H9 (cell line): ENCODE results near the gene BAAT. TPM values are rescaled to one million over a fixed set of nuclear protein-coding genes. Genes with fewer than 3 reads are reported as not detected.

Experiments used
- DNase-seq: peaks from one replicate; pipeline ENCODE4 v3.0.0-alpha.2; 2017
- H2AFZ ChIP-seq: one replicate; pipeline ENCODE4 v1.6.1; 2013; ENCODE audit warnings: mild to moderate bottlenecking, low read length, control low read depth, moderate library complexity
- H2AK5ac ChIP-seq: 2 replicates; pipeline ENCODE4 v1.6.1; 2013; ENCODE audit warnings: low read length, control low read depth, mixed read lengths; ENCODE audit not compliant: insufficient read length
- H2BK120ac ChIP-seq: one replicate; pipeline ENCODE4 v1.6.1; 2013; ENCODE audit warnings: low read depth, mild to moderate bottlenecking, low read length, control low read depth, inconsistent platforms; ENCODE audit not compliant: poor library complexity, severe bottlenecking
- H2BK12ac ChIP-seq: 2 replicates; pipeline ENCODE4 v1.6.1; 2013; ENCODE audit warnings: low read length, control low read depth, mixed read lengths, low read depth; ENCODE audit not compliant: insufficient read length
- H2BK15ac ChIP-seq: 2 replicates; pipeline ENCODE4 v1.6.1; 2013; ENCODE audit warnings: low read depth, low read length, control low read depth
- H2BK20ac ChIP-seq: one replicate; pipeline ENCODE4 v1.6.1; 2013; ENCODE audit warnings: low read depth, mild to moderate bottlenecking, low read length, control low read depth, inconsistent platforms; ENCODE audit not compliant: poor library complexity, severe bottlenecking
- H2BK5ac ChIP-seq: 2 replicates; pipeline ENCODE4 v1.6.1; 2013; ENCODE audit warnings: low read length, control low read depth, mixed read lengths; ENCODE audit not compliant: insufficient read length
- H3K14ac ChIP-seq: 2 replicates; pipeline ENCODE4 v1.6.1; 2013; ENCODE audit warnings: low read length, control low read depth; ENCODE audit not compliant: insufficient read depth
- H3K18ac ChIP-seq: 2 replicates; pipeline ENCODE4 v1.6.1; 2013; ENCODE audit warnings: low read depth, mild to moderate bottlenecking, mixed read lengths, low read length, control low read depth; ENCODE audit not compliant: insufficient read length
- H3K23ac ChIP-seq: 2 replicates; pipeline ENCODE4 v1.6.1; 2013; ENCODE audit warnings: low read length, control low read depth, mixed read lengths, low read depth; ENCODE audit not compliant: insufficient read length
- H3K23me2 ChIP-seq: 2 replicates; pipeline ENCODE4 v1.6.1; 2013; ENCODE audit warnings: low read depth, mild to moderate bottlenecking, mixed read lengths, low read length, control low read depth; ENCODE audit not compliant: insufficient read length, poor library complexity, severe bottlenecking
- H3K27ac ChIP-seq: 2 replicates; pipeline ENCODE4 v1.5.1; 2013; ENCODE audit warnings: low read length, control low read depth, mixed read lengths, low read depth; ENCODE audit not compliant: insufficient read length
- H3K27me3 ChIP-seq: 2 replicates; pipeline ENCODE4 v1.6.1; 2013; ENCODE audit warnings: low read length, control low read depth, inconsistent platforms; ENCODE audit not compliant: insufficient read depth
- H3K4ac ChIP-seq: 2 replicates; pipeline ENCODE4 v1.6.1; 2013; ENCODE audit warnings: low read depth, mild to moderate bottlenecking, control low read depth, inconsistent platforms, low read length, moderate library complexity
- H3K4me1 ChIP-seq: 2 replicates; pipeline ENCODE4 v1.6.1; 2013; ENCODE audit warnings: low read length, control low read depth, inconsistent platforms; ENCODE audit not compliant: insufficient read depth
- H3K4me2 ChIP-seq: 2 replicates; pipeline ENCODE4 v1.6.1; 2013; ENCODE audit warnings: low read length, control low read depth, mixed read lengths; ENCODE audit not compliant: insufficient read length, insufficient read depth
- H3K56ac ChIP-seq: 2 replicates; pipeline ENCODE4 v1.6.1; 2013; ENCODE audit warnings: low read depth, mild to moderate bottlenecking, mixed read lengths, low read length, control low read depth; ENCODE audit not compliant: insufficient read length
- H3K79me1 ChIP-seq: 2 replicates; pipeline ENCODE4 v1.6.1; 2013; ENCODE audit warnings: low read depth, mild to moderate bottlenecking, moderate library complexity, low read length, control low read depth, inconsistent platforms; ENCODE audit not compliant: insufficient read depth, poor library complexity, severe bottlenecking
- H3K79me2 ChIP-seq: 2 replicates; pipeline ENCODE4 v1.6.1; 2013; ENCODE audit warnings: low read length, control low read depth, inconsistent platforms; ENCODE audit not compliant: insufficient read depth
- H3K9ac ChIP-seq: 2 replicates; pipeline ENCODE4 v1.6.1; 2013; ENCODE audit warnings: low read length, control low read depth, mixed read lengths; ENCODE audit not compliant: insufficient read length; ENCODE audit errors: extremely low read depth
- H3K9me3 ChIP-seq: one replicate; pipeline ENCODE4 v1.6.1; 2013; ENCODE audit warnings: low read depth, low read length, inconsistent platforms; ENCODE audit not compliant: control insufficient read depth
- H3T11ph ChIP-seq: one replicate; pipeline ENCODE4 v1.6.1; 2013; ENCODE audit warnings: mild to moderate bottlenecking, low read length, control low read depth, inconsistent platforms
- H4K20me1 ChIP-seq: one replicate; pipeline ENCODE4 v1.6.1; 2013; ENCODE audit not compliant: control insufficient read depth, insufficient read length, insufficient read depth
- H4K5ac ChIP-seq: 2 replicates; pipeline ENCODE4 v1.6.1; 2013; ENCODE audit warnings: low read depth, mild to moderate bottlenecking, mixed read lengths, low read length, control low read depth; ENCODE audit not compliant: insufficient read length
- H4K8ac ChIP-seq: replicated peaks from 2 replicates; pipeline ENCODE4 v1.6.1; 2013; ENCODE audit warnings: low read length, control low read depth, mixed read lengths, low read depth; ENCODE audit not compliant: insufficient read length
- H4K91ac ChIP-seq: 2 replicates; pipeline ENCODE4 v1.6.1; 2013; ENCODE audit warnings: low read depth, mild to moderate bottlenecking, moderate library complexity, mixed read lengths, low read length, control low read depth; ENCODE audit not compliant: insufficient read length
- H3K27ac Mint-ChIP-seq, 3 experiments: 2 replicates in 2 of 3; 3 replicates in 1 of 3; pipeline ENCODE4 v1.8.0; 2020 to 2021; ENCODE audit warnings: mixed read lengths in 3 of 3, mild to moderate bottlenecking in 1 of 3, moderate library complexity in 1 of 3
- H3K27me3 Mint-ChIP-seq: 2 replicates; pipeline ENCODE4 v1.8.0; 2021; ENCODE audit warnings: low read depth, mild to moderate bottlenecking, moderate library complexity, mixed read lengths
- H3K36me3 Mint-ChIP-seq, 3 experiments: 2 replicates in 2 of 3; 3 replicates in 1 of 3; pipeline ENCODE4 v1.8.0; 2020 to 2021; ENCODE audit warnings: low read depth in 3 of 3, mixed read lengths in 3 of 3; ENCODE audit not compliant: insufficient read depth in 1 of 3
- H3K4me1 Mint-ChIP-seq, 2 experiments: 2 replicates each; pipeline ENCODE4 v1.8.0; 2020; ENCODE audit warnings: mixed read lengths in 2 of 2
- H3K4me3 Mint-ChIP-seq, 2 experiments: 2 replicates in 1 of 2; 3 replicates in 1 of 2; pipeline ENCODE4 v1.8.0; 2020 to 2021; ENCODE audit warnings: mild to moderate bottlenecking in 2 of 2, mixed read lengths in 2 of 2, moderate library complexity in 1 of 2
- H3K9me3 Mint-ChIP-seq, 2 experiments: 2 replicates in 1 of 2; 3 replicates in 1 of 2; pipeline ENCODE4 v1.8.0; 2020; ENCODE audit warnings: mild to moderate bottlenecking in 2 of 2, mixed read lengths in 2 of 2, moderate library complexity in 1 of 2
- CTCF ChIP-seq: fragments of 200-600 bp; sonication (generic); conservative IDR thresholded peaks from 3 replicates; pipeline ENCODE4 v1.8.0; 2021; ENCODE audit warnings: antibody characterized with exemption, mild to moderate bottlenecking
- WGBS: extraction: QIAGEN DNeasy Blood & Tissue Kit; methylation state at CpG from one replicate; pipeline ENCODE4 v1.1.7; 2013; ENCODE audit warnings: missing lambda C conversion rate, low lambda C conversion rate, mixed read lengths; ENCODE audit not compliant: insufficient read length; ENCODE audit errors: extremely low coverage; 5-methylcytosine and 5-hydroxymethylcytosine counted together
- total RNA-seq: library from RNA; stranded (reverse); gene quantifications from 2 replicates; pipeline ENCODE4 v1.2.1, GENCODE V29; 2021

The BAAT gene
- total RNA-seq, 1 experiment from 2014 or later = 0.09 TPM

- H2BK12ac ChIP-seq = no peak overlapping the region
- Mint-ChIP-seq H3K36me3 (no peaks in the 10 kb centered on the region), H3K9me3 (peaks cover 0 to 4% of the 10 kb centered on the region in 2 experiments; a peak in 1 of 5 replicates), H3K4me3 (no peak overlapping the region), H3K4me1 (no peaks in the 10 kb centered on the region), H3K27me3 (no peaks in the 10 kb centered on the region), H3K27ac (peak overlapping the region in 1 of 3 experiments; percentile 25; a peak in 1 of 7 replicates)
- no peak overlapping the region for H4K8ac ChIP-seq
- no peak overlapping the region for H2BK5ac ChIP-seq
- H3K27me3 ChIP-seq = no peaks in the 10 kb centered on the region
- no peaks in the 10 kb centered on the region for H3K23me2 ChIP-seq
- no peak for TF ChIP-seq CTCF
- H4K20me1 ChIP-seq = no peaks in the 10 kb centered on the region
- H2AFZ ChIP-seq = no peak overlapping the region
- H3K4ac ChIP-seq = no peak overlapping the region
- no peaks in the 10 kb centered on the region for H3K9me3 ChIP-seq
- no peaks in the 10 kb centered on the region for H3K4me1 ChIP-seq
- H3K9ac ChIP-seq = no peak overlapping the region
- DNase-seq = no peak
- no peak overlapping the region for H4K5ac ChIP-seq
- H3K27ac ChIP-seq = no peak overlapping the region
- WGBS = no CpG with 5 or more reads among the region's 5 CpGs
- no peak overlapping the region for H3K18ac ChIP-seq
- no peak overlapping the region for H3K56ac ChIP-seq
- no peaks in the 10 kb centered on the region for H3K79me2 ChIP-seq
- H2AK5ac ChIP-seq = no peak overlapping the region
- no peaks in the 10 kb centered on the region for H3K79me1 ChIP-seq
- H3K4me2 ChIP-seq = no peak overlapping the region
- no peak overlapping the region for H2BK20ac ChIP-seq
- no peak overlapping the region for H3K23ac ChIP-seq
- no peak overlapping the region for H4K91ac ChIP-seq
- H3K14ac ChIP-seq = no peak overlapping the region
- no peak overlapping the region for H2BK15ac ChIP-seq
- no peak overlapping the region for H2BK120ac ChIP-seq
- H3T11ph ChIP-seq = no peak overlapping the region
These were observed 30.6 kb downstream of the BAAT start for GRCh38 chr9:101354143-101354764.
